Activated CD4-positive, alpha-beta T cell treated with anti-CD3 and anti-CD28 coated beads, Interleukin-2, amount 50 U/mL, for 1 hour (primary cell): ENCODE measurements around the gene DELE1.

Source experiments
- DNase-seq: peaks from one replicate; pipeline ENCODE4 v3.0.0-alpha.2; 2020

DELE1 gene, protein sequence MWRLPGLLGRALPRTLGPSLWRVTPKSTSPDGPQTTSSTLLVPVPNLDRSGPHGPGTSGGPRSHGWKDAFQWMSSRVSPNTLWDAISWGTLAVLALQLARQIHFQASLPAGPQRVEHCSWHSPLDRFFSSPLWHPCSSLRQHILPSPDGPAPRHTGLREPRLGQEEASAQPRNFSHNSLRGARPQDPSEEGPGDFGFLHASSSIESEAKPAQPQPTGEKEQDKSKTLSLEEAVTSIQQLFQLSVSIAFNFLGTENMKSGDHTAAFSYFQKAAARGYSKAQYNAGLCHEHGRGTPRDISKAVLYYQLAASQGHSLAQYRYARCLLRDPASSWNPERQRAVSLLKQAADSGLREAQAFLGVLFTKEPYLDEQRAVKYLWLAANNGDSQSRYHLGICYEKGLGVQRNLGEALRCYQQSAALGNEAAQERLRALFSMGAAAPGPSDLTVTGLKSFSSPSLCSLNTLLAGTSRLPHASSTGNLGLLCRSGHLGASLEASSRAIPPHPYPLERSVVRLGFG

DNA sequence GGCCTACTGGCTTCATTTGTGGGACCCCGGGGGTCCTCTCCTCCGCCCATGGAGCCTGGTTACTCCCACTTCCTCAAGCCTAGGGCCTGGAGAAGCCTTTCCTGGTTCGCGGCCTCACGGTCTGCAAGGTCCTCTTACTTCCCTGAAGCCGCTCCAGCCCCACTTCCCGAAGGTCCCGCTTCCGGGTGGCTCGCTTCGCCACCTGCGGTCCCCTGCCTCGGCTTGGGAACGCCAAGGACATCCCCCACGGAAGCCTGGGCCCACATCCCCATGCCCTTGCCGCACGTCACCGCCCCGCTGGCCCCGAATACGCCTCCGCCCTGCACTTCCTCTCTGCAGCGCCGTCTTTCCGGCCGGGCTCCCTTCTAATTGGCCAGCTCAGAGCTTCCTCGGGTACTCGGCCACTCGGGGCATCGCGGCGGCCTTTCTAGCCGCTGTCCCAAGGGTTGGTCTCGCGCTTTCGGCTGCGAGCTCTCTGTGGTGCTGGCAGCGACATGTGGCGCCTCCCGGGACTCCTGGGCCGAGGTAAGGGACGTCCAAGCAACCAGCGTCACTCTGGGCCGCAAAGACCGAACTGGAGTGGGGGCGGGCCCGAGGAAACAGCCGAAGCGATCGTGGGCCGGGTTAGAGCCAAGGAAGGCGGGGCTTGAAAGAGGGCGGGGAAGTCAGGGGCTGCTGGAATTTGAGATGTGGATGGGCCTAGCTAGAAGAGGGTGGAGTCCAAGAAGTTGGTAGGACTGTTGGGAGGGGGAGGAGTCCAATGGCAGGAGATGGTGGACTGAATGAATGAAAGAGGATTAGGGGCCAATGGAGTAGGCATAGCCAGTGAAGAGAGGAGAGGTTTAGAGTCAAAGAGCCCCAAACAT is at the start of gene DELE1:
TSS of gene DELE1 (plus strand) at position 424 of the 866 bp plus-strand sequence. CDS start at position 495, 71 bp downstream.
- DNase-seq, result peak; percentile 86

DNA sequence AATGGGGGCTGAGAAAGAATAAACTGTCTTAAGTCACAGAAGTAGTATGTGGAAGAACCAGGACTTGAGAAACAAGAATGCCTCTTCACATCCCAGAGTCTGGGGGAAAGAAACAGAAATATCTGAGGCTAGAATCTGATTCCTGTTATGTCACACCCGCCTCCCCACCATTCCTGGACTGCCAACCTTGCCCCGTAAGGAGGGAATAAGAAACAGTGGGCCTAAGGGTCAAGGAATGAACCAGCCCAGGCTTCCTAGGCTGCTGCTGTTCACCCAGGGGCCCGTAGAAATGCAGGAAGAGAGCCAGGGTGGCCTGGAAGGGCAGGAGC is 49.8 kb upstream of the DELE1 start:
- no peak for DNase-seq

GRCh38 chr5:141874262-141874964 is 49.3 kb upstream of the DELE1 start:
- no peak for DNase-seq

GRCh38 chr5:141875022-141875740 is 48.5 kb upstream of the DELE1 start:
- no peak for DNase-seq

GRCh38 chr5:141875795-141876627 is 47.7 kb upstream of the DELE1 start:
- no peak for DNase-seq

- no peak for DNase-seq
These were observed 46.9 kb upstream of the DELE1 start for GRCh38 chr5:141876628-141877355.

DNA sequence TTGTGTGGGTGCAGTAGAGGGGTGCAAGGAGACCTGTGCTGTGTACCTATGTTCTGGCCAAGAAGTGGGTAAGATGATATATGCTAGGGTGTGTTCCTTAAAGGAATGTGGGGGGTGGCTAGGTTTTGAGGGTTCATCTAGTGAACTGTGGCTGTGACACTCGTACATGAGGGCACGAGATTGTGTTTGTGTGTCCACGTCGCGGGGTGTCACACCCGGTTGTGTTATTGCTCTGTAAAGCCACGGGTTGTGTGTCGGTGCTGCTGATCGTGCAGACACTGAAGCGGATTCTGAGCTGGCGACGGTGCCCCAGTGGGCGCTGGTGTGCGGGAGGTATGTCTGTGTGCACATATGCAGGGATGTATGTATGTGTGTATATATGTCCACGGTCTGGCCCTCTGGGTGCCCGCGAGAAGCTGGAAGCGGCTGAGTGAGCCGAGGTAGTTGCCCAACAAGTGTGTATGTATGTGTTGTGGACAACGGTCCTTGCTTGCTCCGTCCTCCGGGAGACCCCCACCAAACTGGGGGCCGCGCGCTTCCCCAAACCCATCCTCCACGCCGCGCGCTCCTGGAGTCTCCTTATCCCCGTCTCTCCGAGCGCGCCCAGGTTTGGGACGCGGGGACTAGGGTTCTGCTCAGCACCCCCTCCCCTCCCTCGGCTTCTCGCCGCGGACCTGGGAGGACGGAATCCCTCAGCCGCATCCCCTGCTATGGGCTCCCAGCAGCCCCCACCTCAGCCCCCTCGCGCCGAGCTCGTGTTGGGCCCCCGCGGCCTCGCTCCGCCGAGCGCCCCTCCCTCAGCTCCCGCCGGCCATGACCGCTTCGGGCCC is 46.1 kb upstream of the DELE1 start:
- peak; percentile 25 for DNase-seq

GRCh38 chr5:141878186-141878710 is 45.4 kb upstream of the DELE1 start, which contains the start of gene PCDH1:
TSS of gene PCDH1 (minus strand) at chr5:141878410. CDS start at chr5:141878262, 148 bp downstream.
- peak; percentile 22 for DNase-seq

DNA sequence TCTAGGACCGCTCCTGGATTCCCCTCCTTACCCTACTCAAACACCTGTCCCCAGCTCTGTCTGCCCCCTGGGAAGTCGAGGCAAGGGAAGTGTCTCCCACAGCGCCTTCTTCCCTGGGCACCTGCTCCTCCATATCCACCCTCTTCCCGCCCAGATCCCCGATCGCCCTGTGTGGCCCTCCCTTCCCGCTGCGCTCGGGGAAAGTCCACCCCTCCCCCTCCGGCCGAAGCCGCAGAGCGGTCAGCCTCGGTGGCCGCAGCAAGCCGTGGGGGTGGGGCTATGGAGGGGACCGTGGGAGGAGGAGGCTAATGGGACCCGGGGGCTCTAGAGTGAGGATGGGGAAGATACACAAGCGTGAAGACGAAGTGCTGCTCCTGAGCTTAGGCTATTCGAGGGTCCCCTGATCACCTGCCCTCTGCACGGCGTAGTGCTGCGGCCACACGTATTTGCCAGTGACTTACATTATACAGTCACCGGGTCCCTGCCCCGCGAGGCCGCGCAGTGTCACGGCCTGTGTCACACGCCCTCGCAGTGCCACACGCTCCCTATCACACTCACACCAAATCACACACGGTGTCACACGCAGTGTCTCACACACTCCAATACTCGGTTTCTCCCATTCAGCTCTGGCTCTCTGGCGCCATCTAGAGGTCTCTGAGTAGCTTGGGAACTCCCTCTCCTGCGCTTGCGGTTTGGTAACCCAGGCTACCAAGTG is 44.8 kb upstream of the DELE1 start:
- DNase-seq, result peak; percentile 87

GRCh38 chr5:141879426-141879759 is 44.3 kb upstream of the DELE1 start:
- no peak for DNase-seq

GRCh38 chr5:141879941-141880738 is 43.5 kb upstream of the DELE1 start:
- no peak for DNase-seq

DNA sequence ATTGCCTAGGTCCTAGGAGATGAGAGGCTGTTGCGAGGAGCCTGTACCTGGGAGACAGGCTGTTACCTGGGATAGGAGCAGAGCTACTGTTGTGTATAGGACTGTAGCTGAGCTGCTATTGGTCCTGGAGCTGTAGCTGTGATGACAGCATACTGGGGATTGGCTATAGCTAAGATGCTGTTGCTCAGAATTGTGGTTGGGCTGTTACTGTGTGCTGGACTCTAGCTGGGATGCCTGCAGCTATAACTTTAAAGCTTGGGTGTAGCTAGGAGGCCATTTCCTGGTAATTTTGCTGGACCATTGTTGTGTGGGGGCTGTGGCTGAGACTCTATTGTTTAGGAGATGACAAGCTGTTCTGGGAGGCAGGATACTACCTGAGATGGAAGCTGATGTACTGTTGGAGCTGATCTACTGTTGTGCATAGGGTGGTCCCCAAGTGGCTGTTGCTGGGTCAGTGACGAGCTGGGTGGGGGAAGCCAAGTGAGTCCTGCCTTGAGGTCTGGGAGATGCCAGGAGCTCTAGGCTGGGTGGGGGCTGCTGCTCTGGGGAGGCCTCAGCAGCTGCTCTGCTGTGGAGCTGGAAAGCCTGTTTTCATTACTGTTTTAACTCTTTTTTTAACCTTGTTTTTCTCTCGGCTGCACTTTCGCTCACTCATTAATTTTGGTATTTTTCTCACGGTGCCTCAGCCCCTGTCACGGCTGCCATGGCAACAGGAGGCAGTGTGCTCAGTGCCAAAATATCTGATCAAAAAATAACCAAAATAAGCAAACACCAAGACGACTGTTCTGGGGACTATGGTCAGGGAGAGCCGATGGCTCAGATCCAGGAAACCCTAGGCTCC is 42.5 kb upstream of the DELE1 start:
- no peak for DNase-seq

DNA sequence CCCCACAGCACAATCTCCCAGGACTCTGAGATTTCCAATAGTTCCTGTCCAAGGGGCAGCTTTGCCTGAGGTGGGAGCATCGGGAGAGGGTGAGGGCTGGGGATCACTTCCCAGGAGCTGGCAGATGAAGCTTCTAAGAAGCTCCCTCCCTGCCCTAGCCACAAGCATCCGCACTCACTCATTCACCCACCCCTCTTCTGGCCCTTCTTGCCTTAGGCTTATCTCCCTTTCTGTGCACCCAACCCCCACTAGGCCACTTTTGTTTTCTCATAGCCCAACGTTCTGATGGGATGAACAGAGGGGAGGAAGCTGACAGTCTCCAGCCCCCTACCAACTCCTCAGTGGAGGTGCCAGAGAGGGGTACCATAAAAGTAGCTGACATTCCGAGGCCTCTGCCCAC is 41.8 kb upstream of the DELE1 start:
- no peak for DNase-seq

DNA sequence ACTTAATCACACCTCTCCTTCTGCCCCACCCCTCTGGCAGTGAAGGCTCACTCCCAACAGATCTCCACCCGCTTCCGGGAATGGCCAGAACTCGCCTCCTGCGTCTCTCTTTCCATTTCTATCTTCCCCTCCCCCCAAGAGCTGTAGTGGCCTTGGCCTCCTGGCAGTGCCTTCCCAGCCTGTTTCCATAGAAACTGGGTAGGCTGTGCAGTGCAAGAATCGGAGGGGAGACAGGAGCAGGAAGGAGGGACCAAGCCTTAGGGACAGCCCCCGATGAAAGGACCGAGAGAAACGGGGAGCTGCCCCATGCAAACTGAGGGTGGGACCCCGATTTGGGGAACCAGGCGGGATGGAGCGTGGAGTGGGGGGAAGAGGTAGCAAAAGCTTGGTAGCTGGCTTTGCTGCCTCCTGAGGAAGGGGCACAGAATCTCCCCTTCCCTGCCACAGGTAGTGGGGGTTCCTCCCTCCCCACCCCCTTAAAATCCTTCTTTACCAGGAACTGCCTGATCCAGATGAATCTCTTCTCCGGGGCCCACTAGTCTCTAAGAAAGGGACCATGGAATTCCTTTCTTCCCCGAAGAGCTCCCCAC is 41.0 kb upstream of the DELE1 start:
- DNase-seq, result no peak

- DNase-seq, result peak; percentile 19
These were observed 40.3 kb upstream of the DELE1 start for GRCh38 chr5:141883184-141883891.

- DNase-seq, result no peak
These were observed 39.8 kb upstream of the DELE1 start for GRCh38 chr5:141883892-141884318.
